ENCODE results near the gene PTPRM.

PTPRM gene

DNA sequence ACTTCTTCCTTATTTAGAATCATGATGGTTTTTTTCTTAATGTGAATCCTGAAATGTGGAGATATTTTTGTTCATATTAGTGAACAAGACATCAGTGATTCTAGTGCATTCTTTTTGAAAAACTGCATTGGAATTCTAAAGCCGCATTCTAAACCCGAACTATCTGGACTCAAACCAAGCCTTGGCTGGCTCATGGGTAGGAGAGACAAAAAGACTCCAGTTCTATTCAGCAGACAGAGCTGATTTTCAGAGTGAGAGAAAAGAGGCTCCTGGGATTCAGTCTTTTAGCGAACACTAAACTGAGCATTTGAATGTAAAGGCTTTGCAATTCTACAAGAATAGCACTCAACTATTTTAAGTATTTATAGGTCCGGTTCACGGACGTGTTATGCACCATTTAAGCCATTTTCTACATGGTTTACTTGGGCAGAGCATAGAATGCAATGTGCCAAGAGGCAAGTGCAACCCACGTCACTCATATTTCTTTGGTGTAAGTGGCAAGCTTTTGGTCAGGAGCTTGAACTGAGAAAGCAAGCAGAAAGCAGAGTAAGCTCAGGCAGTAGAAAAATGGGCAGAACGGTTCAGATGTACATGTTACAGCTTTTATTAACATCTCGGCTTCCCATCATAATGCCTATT is 814.8 kb downstream of the PTPRM start:
- DNase-seq, result no peak

GRCh38 chr18:8385400-8385799 is 818.3 kb downstream of the PTPRM start:
- DNase-seq, result no peak

GRCh38 chr18:8386669-8387380 is 819.7 kb downstream of the PTPRM start:
- DNase-seq, result no peak

- DNase-seq, result peak; percentile 26
Measured at GRCh38 chr18:8389391-8390340, 822.5 kb downstream of the PTPRM start.

GRCh38 chr18:8391068-8391467 is 824.0 kb downstream of the PTPRM start:
- DNase-seq, result no peak

GRCh38 chr18:8396254-8396653 is 829.1 kb downstream of the PTPRM start:
- no peak for DNase-seq

DNA sequence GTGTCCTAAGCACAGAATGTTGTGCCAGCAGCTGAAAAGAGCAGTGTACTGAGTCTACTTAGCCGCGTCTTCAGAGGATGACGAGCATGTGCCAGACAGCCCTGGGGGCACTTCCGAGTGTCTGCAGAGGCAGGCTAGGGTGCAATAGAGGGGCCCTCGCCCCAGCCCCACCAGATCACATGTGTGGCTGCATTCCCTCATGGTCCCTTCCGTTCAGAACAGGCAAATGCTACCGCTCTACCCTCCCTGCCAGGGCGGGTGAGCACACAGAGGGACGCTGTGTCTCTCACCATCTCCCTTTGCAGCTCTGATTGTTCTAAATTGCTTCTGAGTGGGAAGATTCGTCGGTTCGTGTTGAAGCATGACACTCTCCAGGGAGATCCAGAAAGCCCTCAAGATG is 829.9 kb downstream of the PTPRM start:
- no peak for DNase-seq

GRCh38 chr18:8399138-8399537 is 832.0 kb downstream of the PTPRM start:
- DNase-seq, result no peak

DNA sequence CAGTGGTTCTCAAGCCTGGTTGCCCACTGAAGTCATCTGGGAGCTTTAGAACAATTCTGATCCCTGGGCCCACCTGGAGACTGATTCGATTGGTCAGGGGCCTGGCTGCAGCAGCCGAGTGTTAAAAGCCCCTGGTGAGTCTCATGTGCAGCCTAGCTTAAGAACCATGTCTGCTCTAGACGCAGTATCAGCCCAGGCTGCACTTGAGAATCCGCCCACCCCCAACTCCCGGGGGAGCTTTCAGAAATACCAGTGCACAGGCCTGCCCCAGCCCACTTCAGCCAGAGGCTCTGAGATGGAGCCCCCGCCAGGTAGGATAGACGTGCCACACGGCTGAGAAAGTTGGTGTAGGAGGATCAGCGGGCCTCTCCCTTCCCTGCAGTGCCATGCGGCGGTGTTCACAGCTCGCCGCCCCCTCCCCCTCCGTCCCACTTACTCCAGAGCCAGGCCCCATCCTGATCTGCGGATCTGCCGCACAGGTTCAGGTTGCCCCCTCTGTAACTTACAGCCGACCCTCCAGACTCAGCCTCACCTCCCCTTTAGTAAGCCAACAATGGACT is 833.2 kb downstream of the PTPRM start:
- DNase-seq, result no peak

DNA sequence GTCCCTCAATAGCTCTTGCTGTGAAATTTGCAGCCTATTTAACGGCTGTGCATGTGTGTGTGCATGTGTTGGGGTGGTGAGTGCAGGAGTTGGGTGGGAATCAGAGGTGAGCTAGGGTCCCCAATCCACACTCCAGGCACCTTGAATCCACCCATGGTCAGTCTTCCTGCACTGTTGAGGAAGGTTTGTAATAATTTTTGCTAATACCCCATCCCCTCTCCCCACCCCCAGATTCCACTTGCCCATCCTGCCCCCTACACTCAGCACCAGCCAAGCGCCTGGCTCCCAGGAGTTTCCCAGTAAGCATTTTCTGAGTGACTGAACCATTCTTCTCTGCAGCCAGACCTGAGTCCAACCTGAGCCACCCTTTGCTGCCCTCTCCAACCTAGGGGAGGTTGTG is 833.7 kb downstream of the PTPRM start:
- DNase-seq, result no peak

DNA sequence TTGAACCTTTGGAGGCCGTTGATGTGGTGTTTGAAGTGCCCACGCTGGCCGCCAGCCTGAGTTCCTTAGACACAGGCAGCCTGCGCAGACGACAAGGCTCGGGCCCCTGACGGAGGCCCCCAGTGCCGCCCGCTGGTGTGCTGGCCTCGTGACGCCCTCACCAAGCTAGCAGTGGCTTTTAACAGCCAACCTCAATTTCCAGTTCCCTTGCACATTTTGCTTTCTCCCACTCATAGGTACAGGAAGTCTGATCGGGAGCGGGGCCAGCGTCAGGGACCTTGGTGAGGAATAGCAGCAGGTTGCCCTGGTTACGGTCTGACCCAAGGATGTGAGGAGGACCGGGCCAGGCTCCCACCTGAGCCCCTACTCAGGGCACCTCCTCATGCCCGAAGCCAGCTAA is 834.5 kb downstream of the PTPRM start:
- no peak for DNase-seq

GRCh38 chr18:8402237-8402636 is 835.1 kb downstream of the PTPRM start:
- DNase-seq, result no peak

GRCh38 chr18:8403713-8404112 is 836.6 kb downstream of the PTPRM start:
- no peak for DNase-seq

DNA sequence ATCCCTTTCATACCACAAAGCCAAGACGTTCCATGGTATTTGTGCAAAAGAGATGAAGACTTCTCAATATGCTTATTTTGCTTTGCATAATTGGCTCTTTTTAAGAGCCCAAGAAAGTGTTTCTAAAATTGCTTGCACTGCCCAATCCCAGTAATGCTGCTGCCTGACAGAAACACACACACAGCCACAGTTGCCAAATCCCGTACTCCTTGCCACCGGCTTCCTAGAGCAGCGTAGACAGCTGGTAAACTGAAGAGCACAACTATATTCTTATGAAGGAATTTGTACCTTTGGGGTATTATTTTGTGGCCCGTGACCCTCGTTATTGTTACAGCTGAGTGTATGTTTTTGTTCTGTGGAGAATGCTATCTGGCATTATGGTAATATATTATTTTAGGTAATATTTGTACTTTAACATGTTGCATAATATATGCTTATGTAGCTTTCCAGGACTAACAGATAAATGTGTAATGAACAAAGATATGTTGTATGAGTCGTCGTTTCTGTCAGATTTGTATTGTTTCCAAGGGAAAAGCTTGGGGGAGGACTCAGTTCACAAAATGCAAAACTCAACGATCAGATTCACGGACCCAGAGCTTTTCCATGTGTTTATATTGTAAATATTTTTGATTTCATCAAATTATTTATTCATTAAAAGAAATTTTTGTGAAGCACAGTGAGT is 839.2 kb downstream of the PTPRM start:
- no peak for DNase-seq

DNA sequence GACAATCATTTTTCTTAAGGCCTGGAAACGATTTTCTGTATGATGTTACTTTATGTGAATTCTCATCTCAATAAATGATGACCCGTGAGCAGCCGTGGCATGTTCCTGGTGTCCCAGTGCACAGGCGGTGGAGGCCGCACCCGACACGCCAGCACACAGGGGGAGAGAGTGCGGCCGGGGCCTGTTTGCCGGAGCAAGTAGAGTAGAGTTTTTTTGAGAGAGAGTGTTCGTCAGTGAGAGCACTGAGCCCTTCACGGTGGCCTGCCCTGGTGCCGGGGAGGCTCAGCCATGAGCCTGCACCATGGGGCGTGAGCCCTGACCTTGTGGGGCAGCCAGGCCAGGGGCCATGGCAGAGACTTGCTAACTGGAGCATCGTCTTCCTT is 839.7 kb downstream of the PTPRM start:
- no peak for DNase-seq

DNA sequence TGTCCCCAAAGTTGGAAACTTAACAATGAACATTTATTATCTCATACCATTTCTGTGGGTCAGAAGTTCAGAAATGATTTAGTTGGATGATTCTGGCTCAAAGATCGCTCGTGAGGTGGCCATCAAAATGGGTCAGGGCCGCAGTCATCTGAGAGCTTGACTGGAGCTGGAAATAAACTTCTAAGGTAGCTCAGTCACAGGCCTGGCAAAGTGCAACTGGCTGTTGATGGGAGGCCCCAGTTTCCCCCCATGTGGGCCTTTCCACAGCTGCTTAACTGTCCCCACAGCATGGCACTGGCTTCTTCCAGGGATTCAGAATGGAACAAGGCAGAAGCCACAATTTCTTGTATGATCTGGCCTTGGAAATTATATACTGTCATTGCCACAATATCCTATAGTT is 842.0 kb downstream of the PTPRM start:
- no peak for DNase-seq

GRCh38 chr18:8411492-8411891 is 844.4 kb downstream of the PTPRM start:
- DNase-seq, result no peak

DNA sequence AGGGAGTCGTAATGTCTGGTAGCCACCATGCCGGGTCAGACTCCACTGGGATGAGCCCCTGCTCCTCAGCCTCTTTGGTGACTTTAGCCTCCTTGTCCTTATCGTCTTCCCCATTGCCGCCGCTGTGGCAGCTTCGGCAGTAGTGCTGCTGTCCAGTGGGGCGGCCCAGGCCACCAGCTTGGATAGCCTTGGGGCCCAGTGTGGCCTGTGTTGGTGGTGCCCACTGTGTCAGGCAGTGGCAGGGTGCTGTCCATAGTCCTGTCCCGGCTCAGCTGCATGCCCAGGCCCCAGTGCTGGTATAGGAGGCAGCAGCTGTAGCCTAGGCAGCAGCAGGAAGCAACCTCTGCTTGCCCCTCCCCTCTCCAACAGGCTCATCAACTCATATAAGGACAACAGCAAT is 845.0 kb downstream of the PTPRM start:
- no peak for DNase-seq

DNA sequence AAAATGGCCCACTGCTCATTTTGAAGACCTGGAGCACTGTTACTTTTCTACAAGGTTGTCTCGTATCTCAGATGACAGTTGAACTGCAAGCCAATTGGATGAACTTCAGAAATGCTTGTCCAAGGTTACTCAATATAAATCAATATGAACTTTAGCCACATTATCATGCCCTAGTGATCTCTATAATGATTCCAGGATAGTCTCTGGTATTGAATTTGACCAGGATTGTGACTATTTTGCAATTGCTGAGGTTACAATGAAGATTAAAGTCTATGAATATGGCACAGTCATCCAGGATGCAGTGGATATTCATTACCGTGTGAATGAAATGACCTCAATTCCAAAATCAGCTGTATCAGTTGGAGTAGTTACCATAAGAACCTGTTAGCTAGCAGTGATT is 846.1 kb downstream of the PTPRM start:
- no peak for DNase-seq

- DNase-seq, result no peak
Measured at GRCh38 chr18:8413751-8414150, 846.6 kb downstream of the PTPRM start.

- DNase-seq, result no peak
Measured at GRCh38 chr18:8416212-8417019, 849.3 kb downstream of the PTPRM start.

DNA sequence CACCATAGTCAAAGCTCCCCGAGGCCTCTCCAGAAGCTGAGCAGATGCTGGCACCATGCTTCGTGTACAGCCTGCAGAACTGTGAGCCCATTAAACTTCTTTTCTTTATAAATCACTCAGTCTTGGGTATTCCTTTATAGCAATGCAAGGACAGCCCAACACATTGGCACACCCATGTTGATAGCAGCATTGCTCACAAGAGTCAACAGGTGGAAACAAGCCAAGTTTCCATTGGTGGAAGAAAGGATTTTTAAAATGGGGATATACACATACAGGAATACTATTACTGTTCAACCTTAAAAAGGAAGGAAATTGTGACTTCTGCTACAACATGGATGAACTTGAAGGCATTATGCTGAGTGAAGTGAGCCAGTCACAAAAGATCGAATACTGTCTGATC is 855.3 kb downstream of the PTPRM start:
- no peak for DNase-seq

All from NCI-H1092 (cell line).